Ishikawa (cell line): ENCODE data around the gene PROM1.

Experiments
- CEBPB ChIP-seq: IDR thresholded peaks from 2 replicates; pipeline ENCODE4 v1.6.1; 2012
- CREB1 ChIP-seq: IDR thresholded peaks from 2 replicates; pipeline ENCODE4 v1.6.1; 2012; ENCODE audit warnings: low read depth
- EGR1 ChIP-seq: IDR thresholded peaks from 2 replicates; pipeline ENCODE4 v1.6.1; 2012
- EP300 ChIP-seq: IDR thresholded peaks from 2 replicates; pipeline ENCODE4 v1.6.1; 2012; ENCODE audit warnings: borderline replicate concordance
- FOXM1 ChIP-seq: IDR thresholded peaks from 2 replicates; pipeline ENCODE4 v1.6.1; 2012; ENCODE audit warnings: low read depth, borderline replicate concordance
- MAX ChIP-seq: IDR thresholded peaks from 2 replicates; pipeline ENCODE4 v1.6.1; 2012
- NFIC ChIP-seq: IDR thresholded peaks from 2 replicates; pipeline ENCODE4 v1.6.1; 2012
- RAD21 ChIP-seq: IDR thresholded peaks from 2 replicates; pipeline ENCODE4 v1.6.1; 2012; ENCODE audit warnings: low read depth
- REST ChIP-seq: IDR thresholded peaks from 2 replicates; pipeline ENCODE4 v1.6.1; 2012; ENCODE audit warnings: low read depth, mild to moderate bottlenecking
- TAF1 ChIP-seq: IDR thresholded peaks from 2 replicates; pipeline ENCODE4 v1.6.1; 2012; ENCODE audit warnings: low read depth, mild to moderate bottlenecking
- TCF12 ChIP-seq: IDR thresholded peaks from 2 replicates; pipeline ENCODE4 v1.6.1; 2012; ENCODE audit warnings: low read depth
- TEAD4 ChIP-seq: IDR thresholded peaks from 2 replicates; pipeline ENCODE4 v1.6.1; 2012
- USF1 ChIP-seq: IDR thresholded peaks from 2 replicates; pipeline ENCODE4 v1.6.1; 2012
- YY1 ChIP-seq: IDR thresholded peaks from 2 replicates; pipeline ENCODE4 v1.6.1; 2012; ENCODE audit warnings: low read depth
- ZBTB7A ChIP-seq: IDR thresholded peaks from 2 replicates; pipeline ENCODE4 v1.6.1; 2012; ENCODE audit warnings: low read depth

The PROM1 gene

GRCh38 chr4:15982842-15983524 lies 100.8 kb downstream of the PROM1 start:
- TF ChIP-seq TAF1 (no peak), TEAD4 (no peak), REST (no peak)

GRCh38 chr4:15976456-15977447 lies 107.1 kb downstream of the PROM1 start:
- TF ChIP-seq TCF12 (no peak), RAD21 (peak; percentile 28; the same call in 1 of the 2 replicates)

- TF ChIP-seq CEBPB: no peak
- no peak for TF ChIP-seq USF1
- no peak for TF ChIP-seq TEAD4
- no peak for TF ChIP-seq FOXM1
- no peak for TF ChIP-seq RAD21
- no peak for TF ChIP-seq YY1
- TF ChIP-seq TCF12: no peak
- no peak for TF ChIP-seq NFIC
Measured at GRCh38 chr4:15971068-15971801, 112.6 kb downstream of the PROM1 start.

- TF ChIP-seq EP300 (no peak), ZBTB7A (no peak), EGR1 (no peak), NFIC (no peak), TAF1 (no peak), USF1 (no peak), YY1 (no peak), REST (no peak), TEAD4 (no peak), RAD21 (no peak), CEBPB (no peak), TCF12 (no peak), CREB1 (no peak), FOXM1 (no peak), MAX (no peak)
Measured at GRCh38 chr4:15968551-15969300, 115.1 kb downstream of the PROM1 start.

GRCh38 chr4:15965325-15965724 lies 118.5 kb downstream of the PROM1 start:
- no peak for TF ChIP-seq USF1
- TF ChIP-seq CEBPB: no peak
- TF ChIP-seq REST: no peak
- TF ChIP-seq MAX: no peak
- no peak for TF ChIP-seq TCF12
- no peak for TF ChIP-seq EP300
- TF ChIP-seq TAF1: no peak
- no peak for TF ChIP-seq NFIC
